OCI-LY1 (cell line): ENCODE results near the gene ARHGAP1.

Experiments used
- H2AFZ ChIP-seq: fragments of 200-600 bp; sonication (generic), shearing (Covaris generic); 2 replicates; pipeline ENCODE4 v1.6.0; 2014; ENCODE audit warnings: antibody characterized with exemption, mild to moderate bottlenecking, low read length
- H3F3A ChIP-seq: fragments of 200-600 bp; sonication (generic), shearing (Covaris generic); 2 replicates; pipeline ENCODE4 v1.6.0; 2014; ENCODE audit warnings: mild to moderate bottlenecking, antibody characterized with exemption, low read length, moderate library complexity; ENCODE audit not compliant: insufficient read depth
- H3K27ac ChIP-seq: fragments of 200-600 bp; sonication (generic); 2 replicates; pipeline ENCODE4 v1.5.1; 2014; ENCODE audit warnings: low read length, mixed run types, mild to moderate bottlenecking, low read depth; ENCODE audit not compliant: poor library complexity, severe bottlenecking
- H3K27me3 ChIP-seq: fragments of 200-600 bp; sonication (generic); 2 replicates; pipeline ENCODE4 v1.6.0; 2014; ENCODE audit warnings: antibody characterized with exemption, mild to moderate bottlenecking, low read length, moderate library complexity; ENCODE audit not compliant: insufficient read depth
- H3K36me3 ChIP-seq: fragments of 200-600 bp; sonication (generic); 2 replicates; pipeline ENCODE4 v1.6.1; 2014; ENCODE audit warnings: mild to moderate bottlenecking, antibody characterized with exemption, low read length, moderate library complexity, mixed read lengths; ENCODE audit not compliant: insufficient read depth
- H3K4me1 ChIP-seq: fragments of 200-600 bp; sonication (generic); 2 replicates; pipeline ENCODE4 v1.5.1; 2014; ENCODE audit warnings: mild to moderate bottlenecking, low read length, moderate library complexity; ENCODE audit not compliant: insufficient read depth, severe bottlenecking
- H3K4me2 ChIP-seq: fragments of 200-600 bp; sonication (generic), shearing (Covaris generic); 2 replicates; pipeline ENCODE4 v1.6.1; 2014; ENCODE audit warnings: low read length
- H3K4me3 ChIP-seq: fragments of 200-600 bp; sonication (generic); 2 replicates; pipeline ENCODE4 v1.5.1; 2014; ENCODE audit warnings: low read length, low read depth, mild to moderate bottlenecking, mixed read lengths; ENCODE audit not compliant: poor library complexity, severe bottlenecking
- H3K79me2 ChIP-seq: fragments of 200-600 bp; shearing (Covaris generic); 2 replicates; pipeline ENCODE4 v1.6.1; 2016; ENCODE audit warnings: mixed run types, low read length, mixed read lengths; ENCODE audit not compliant: insufficient read depth
- H3K9ac ChIP-seq: fragments of 200-600 bp; sonication (generic), shearing (Covaris generic); 2 replicates; pipeline ENCODE4 v1.6.1; 2014; ENCODE audit warnings: mild to moderate bottlenecking, low read length, mixed read lengths
- H3K9me2 ChIP-seq: fragments of 200-600 bp; sonication (generic), shearing (Covaris generic); 2 replicates; pipeline ENCODE4 v1.6.1; 2014; ENCODE audit warnings: low read depth, mild to moderate bottlenecking, low read length, mixed read lengths
- H3K9me3 ChIP-seq: fragments of 200-600 bp; shearing (Covaris generic); 2 replicates; pipeline ENCODE4 v1.6.1; 2014; ENCODE audit warnings: low read length, mixed read lengths
- H4K20me1 ChIP-seq: fragments of 200-600 bp; sonication (generic), shearing (Covaris generic); 2 replicates; pipeline ENCODE4 v1.6.0; 2016; ENCODE audit warnings: mild to moderate bottlenecking, low read length; ENCODE audit not compliant: insufficient read depth
- EZH2 ChIP-seq: fragments of 200-600 bp; sonication (generic), shearing (Covaris generic); IDR thresholded peaks from 2 replicates; pipeline ENCODE4 v1.8.0; 2017; ENCODE audit warnings: borderline replicate concordance, mixed run types, mild to moderate bottlenecking, antibody characterized with exemption, low read length, moderate library complexity, mixed read lengths
- TF ChIP-seq, protein P1 (sequence below): fragments of 200-600 bp; sonication (generic), shearing (Covaris generic); IDR thresholded peaks from 2 replicates; pipeline ENCODE4 v1.5.1; 2017; ENCODE audit warnings: mild to moderate bottlenecking, antibody characterized with exemption, low read length, moderate library complexity, mixed read lengths

The ARHGAP1 gene

DNA sequence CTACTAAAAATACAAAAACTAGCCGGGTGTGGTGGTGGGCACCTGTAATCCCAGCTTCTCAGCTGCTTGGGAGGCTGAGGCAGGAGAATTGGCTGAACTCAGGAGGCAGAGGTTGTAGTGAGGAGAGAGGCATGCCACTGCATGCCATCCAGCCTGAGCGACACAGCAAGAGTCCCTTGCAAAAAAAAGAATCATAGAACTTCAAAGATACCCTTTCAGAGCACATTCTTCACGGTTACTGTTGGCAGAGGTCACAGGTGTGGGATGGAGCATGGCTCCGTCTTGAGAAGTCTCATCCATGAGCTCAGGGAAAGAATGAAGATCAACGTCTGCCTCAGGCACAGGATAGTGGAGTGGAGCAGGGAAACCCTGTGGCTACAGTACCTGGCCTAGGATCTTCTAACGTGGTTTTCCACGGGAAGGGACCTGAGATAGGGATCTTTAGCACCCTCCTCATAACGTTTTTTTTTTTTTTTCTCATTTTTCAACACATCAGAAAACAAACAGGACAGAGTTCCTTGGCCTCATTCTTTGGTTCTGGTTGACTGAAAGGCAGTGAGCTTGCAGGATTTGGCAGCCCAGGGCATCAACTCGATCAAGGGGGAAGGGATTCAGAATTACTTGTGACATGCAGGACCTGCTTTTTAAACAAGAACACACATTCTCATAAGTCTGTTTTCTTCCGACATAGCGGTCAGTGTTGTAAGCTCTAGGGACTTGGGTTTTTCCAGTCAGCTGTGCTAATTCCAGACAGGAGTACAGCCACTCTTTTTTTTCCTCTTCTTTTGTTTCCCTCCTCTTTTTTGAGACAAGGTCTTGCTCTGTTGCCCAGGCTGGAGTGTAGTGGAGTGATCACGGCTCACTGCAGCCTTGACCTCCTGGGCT, 41.4 kb upstream of the ARHGAP1 start:
- H3K4me2 ChIP-seq, result no peak overlapping the region
- no peaks in the 10 kb centered on the region for H3K9me2 ChIP-seq
- no peaks in the 10 kb centered on the region for H3K4me1 ChIP-seq
- H4K20me1 ChIP-seq, result no peaks in the 10 kb centered on the region
- H3K9ac ChIP-seq, result no peak overlapping the region
- H3K4me3 ChIP-seq, result no peak overlapping the region
- H3K79me2 ChIP-seq, result no peaks in the 10 kb centered on the region
- H2AFZ ChIP-seq, result no peak overlapping the region
- TF ChIP-seq, protein P1, sequence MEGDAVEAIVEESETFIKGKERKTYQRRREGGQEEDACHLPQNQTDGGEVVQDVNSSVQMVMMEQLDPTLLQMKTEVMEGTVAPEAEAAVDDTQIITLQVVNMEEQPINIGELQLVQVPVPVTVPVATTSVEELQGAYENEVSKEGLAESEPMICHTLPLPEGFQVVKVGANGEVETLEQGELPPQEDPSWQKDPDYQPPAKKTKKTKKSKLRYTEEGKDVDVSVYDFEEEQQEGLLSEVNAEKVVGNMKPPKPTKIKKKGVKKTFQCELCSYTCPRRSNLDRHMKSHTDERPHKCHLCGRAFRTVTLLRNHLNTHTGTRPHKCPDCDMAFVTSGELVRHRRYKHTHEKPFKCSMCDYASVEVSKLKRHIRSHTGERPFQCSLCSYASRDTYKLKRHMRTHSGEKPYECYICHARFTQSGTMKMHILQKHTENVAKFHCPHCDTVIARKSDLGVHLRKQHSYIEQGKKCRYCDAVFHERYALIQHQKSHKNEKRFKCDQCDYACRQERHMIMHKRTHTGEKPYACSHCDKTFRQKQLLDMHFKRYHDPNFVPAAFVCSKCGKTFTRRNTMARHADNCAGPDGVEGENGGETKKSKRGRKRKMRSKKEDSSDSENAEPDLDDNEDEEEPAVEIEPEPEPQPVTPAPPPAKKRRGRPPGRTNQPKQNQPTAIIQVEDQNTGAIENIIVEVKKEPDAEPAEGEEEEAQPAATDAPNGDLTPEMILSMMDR, result no peak
- TF ChIP-seq EZH2, result no peak
- H3F3A ChIP-seq, result no peaks in the 10 kb centered on the region
- no peak overlapping the region for H3K27ac ChIP-seq
- no peaks in the 10 kb centered on the region for H3K27me3 ChIP-seq
- no peaks in the 10 kb centered on the region for H3K9me3 ChIP-seq
- peaks cover 59% of the 10 kb centered on the region for H3K36me3 ChIP-seq

DNA sequence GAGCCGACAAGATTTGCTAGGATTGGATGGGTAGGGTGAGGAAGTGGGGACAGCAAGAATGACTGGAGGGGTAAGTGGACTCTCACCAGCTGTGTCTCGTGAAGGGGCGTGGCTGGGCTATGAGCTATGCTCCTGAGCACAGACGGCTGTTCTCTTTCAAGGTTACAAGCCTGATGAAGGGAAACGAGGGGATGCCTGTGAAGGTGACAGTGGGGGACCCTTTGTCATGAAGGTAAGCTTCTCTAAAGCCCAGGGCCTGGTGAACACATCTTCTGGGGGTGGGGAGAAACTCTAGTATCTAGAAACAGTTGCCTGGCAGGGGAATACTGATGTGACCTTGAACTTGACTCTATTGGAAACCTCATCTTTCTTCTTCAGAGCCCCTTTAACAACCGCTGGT, 38.5 kb upstream of the ARHGAP1 start:
- H4K20me1 ChIP-seq, result no peaks in the 10 kb centered on the region
- no peaks in the 10 kb centered on the region for H3K9me3 ChIP-seq
- H3K36me3 ChIP-seq, result peaks cover 30% of the 10 kb centered on the region
- no peak for TF ChIP-seq EZH2
- TF ChIP-seq, protein P1, result no peak
- no peaks in the 10 kb centered on the region for H3K79me2 ChIP-seq
- no peak overlapping the region for H3K27ac ChIP-seq
- no peaks in the 10 kb centered on the region for H3F3A ChIP-seq
- no peak overlapping the region for H2AFZ ChIP-seq
- no peak overlapping the region for H3K4me2 ChIP-seq
- no peaks in the 10 kb centered on the region for H3K4me1 ChIP-seq
- no peak overlapping the region for H3K9ac ChIP-seq
- H3K9me2 ChIP-seq, result no peaks in the 10 kb centered on the region
- H3K4me3 ChIP-seq, result no peak overlapping the region
- H3K27me3 ChIP-seq, result no peaks in the 10 kb centered on the region

- Histone ChIP-seq H3K4me1 (no peaks in the 10 kb centered on the region), H3K36me3 (peaks cover 18% of the 10 kb centered on the region), H3K9ac (no peak overlapping the region), H3K4me2 (no peak overlapping the region), H3K4me3 (no peak overlapping the region), H2AFZ (no peak overlapping the region), H4K20me1 (no peaks in the 10 kb centered on the region), H3K9me3 (no peaks in the 10 kb centered on the region), H3K27me3 (no peaks in the 10 kb centered on the region), H3F3A (no peaks in the 10 kb centered on the region), H3K79me2 (no peaks in the 10 kb centered on the region), H3K27ac (no peak overlapping the region), H3K9me2 (no peaks in the 10 kb centered on the region)
- TF ChIP-seq, protein P1, result no peak
- TF ChIP-seq EZH2, result no peak
Measured at GRCh38 chr11:46737699-46738098, 37.3 kb upstream of the ARHGAP1 start.
